SK-N-SH (cell line): Measurements from ENCODE around the gene SLN. TPM values are rescaled to one million over a fixed set of nuclear protein-coding genes. Genes with fewer than 3 reads are reported as not detected.

Source experiments
- CTCF ChIA-PET: fragments of 300-600, 350-600 bp; formaldehyde crosslinking; extraction: SDS; loops from one replicate; lab custom pipeline; 2021; lab: Yijun Ruan, JAX
- POLR2A ChIA-PET: fragments of 350-600 bp; sonication (Branson Sonifier 250); formaldehyde crosslinking; extraction: SDS; loops from one replicate; lab custom pipeline; 2020; ENCODE audit warnings: antibody characterized with exemption, inconsistent platforms; lab: Yijun Ruan, JAX
- DNase-seq: peaks from one replicate; pipeline ENCODE4 v3.0.0; 2012
- H2AFZ ChIP-seq: fragments of 200-600 bp; sonication (generic); 2 replicates; pipeline ENCODE4 v1.8.1; 2016; ENCODE audit warnings: antibody characterized with exemption, mild to moderate bottlenecking, low read depth
- H3F3A ChIP-seq: fragments of 200-600 bp; sonication (generic); replicated peaks from 2 replicates; pipeline ENCODE3; 2016; ENCODE audit warnings: antibody characterized with exemption, mild to moderate bottlenecking; ENCODE audit not compliant: insufficient read depth
- H3K27ac ChIP-seq, 2 experiments: fragments of 200-500 bp in 1 of 2; fragments of 200-600 bp in 1 of 2; sonication (Bioruptor generic) in 1 of 2; sonication (generic), shearing (Covaris generic) in 1 of 2; 2 replicates each; pipeline versions ENCODE4 v1.5.1 to v1.6.1; 2014 to 2016; ENCODE audit warnings: low read depth in 2 of 2, inconsistent platforms in 1 of 2, low read length in 1 of 2, mild to moderate bottlenecking in 1 of 2, mixed read lengths in 1 of 2
- H3K27me3 ChIP-seq: fragments of 200-600 bp; sonication (generic), shearing (Covaris generic); 2 replicates; pipeline ENCODE4 v1.6.1; 2016; ENCODE audit warnings: mixed run types; ENCODE audit not compliant: insufficient read depth
- H3K36me3 ChIP-seq, 2 experiments: fragments of 200-500 bp in 1 of 2; fragments of 200-600 bp in 1 of 2; sonication (Bioruptor generic) in 1 of 2; sonication (generic) in 1 of 2; replicated peaks in 1 of 2; 2 replicates each; pipeline versions ENCODE3 to v1.5.1; 2014 to 2016; ENCODE audit warnings: low read length in 1 of 2, mild to moderate bottlenecking in 1 of 2; ENCODE audit not compliant: insufficient read depth in 2 of 2, control insufficient read depth in 1 of 2
- H3K4me1 ChIP-seq, 2 experiments: fragments of 200-500 bp in 1 of 2; fragments of 200-600 bp in 1 of 2; sonication (Bioruptor generic) in 1 of 2; sonication (generic), shearing (Covaris generic) in 1 of 2; 2 replicates each; pipeline versions ENCODE4 v1.5.1 to v1.6.1; 2014 to 2016; ENCODE audit warnings: low read depth in 1 of 2, low read length in 1 of 2, mixed run types in 1 of 2; ENCODE audit not compliant: insufficient read depth in 2 of 2, control insufficient read depth in 1 of 2
- H3K4me2 ChIP-seq: fragments of 200-600 bp; sonication (generic), shearing (Covaris generic); 2 replicates; pipeline ENCODE4 v1.6.1; 2017; ENCODE audit warnings: mixed run types
- H3K4me3 ChIP-seq, 2 experiments: fragments of 200-500 bp in 1 of 2; fragments of 200-600 bp in 1 of 2; sonication (Bioruptor generic) in 1 of 2; sonication (generic), shearing (Covaris generic) in 1 of 2; 2 replicates each; pipeline versions ENCODE4 v1.5.1 to v1.8.1; 2014 to 2016; ENCODE audit warnings: low read depth in 2 of 2, inconsistent platforms in 1 of 2, low read length in 1 of 2, mild to moderate bottlenecking in 1 of 2, mixed read lengths in 1 of 2, moderate library complexity in 1 of 2
- H3K79me2 ChIP-seq: fragments of 200-600 bp; sonication (generic); 2 replicates; pipeline ENCODE4 v1.8.1; 2017; ENCODE audit warnings: mild to moderate bottlenecking; ENCODE audit not compliant: insufficient read depth
- H3K9ac ChIP-seq: fragments of 200-600 bp; sonication (generic); 2 replicates; pipeline ENCODE4 v1.6.1; 2017; ENCODE audit warnings: mixed run types
- H3K9me2 ChIP-seq: fragments of 200-600 bp; sonication (generic); 2 replicates; pipeline ENCODE4 v1.6.1; 2017; ENCODE audit warnings: mixed run types
- H3K9me3 ChIP-seq: fragments of 200-600 bp; sonication (generic); 2 replicates; pipeline ENCODE4 v1.6.1; 2017; ENCODE audit warnings: mixed run types, mild to moderate bottlenecking, moderate library complexity
- H4K20me1 ChIP-seq: fragments of 200-600 bp; sonication (generic); 2 replicates; pipeline ENCODE4 v1.6.1; 2017; ENCODE audit warnings: mild to moderate bottlenecking, mixed run types; ENCODE audit not compliant: insufficient read depth
- CHD2 ChIP-seq: fragments of 150-350 bp; IDR thresholded peaks from 2 replicates; pipeline ENCODE4 v1.6.1; 2018; ENCODE audit warnings: low read length; ENCODE audit not compliant: partially characterized antibody
- CTCF ChIP-seq: fragments of 200-600 bp; sonication (generic); IDR thresholded peaks from 2 replicates; pipeline ENCODE4 v1.6.1; 2017; ENCODE audit warnings: antibody characterized with exemption, mild to moderate bottlenecking, moderate library complexity
- ELF1 ChIP-seq: IDR thresholded peaks from 2 replicates; pipeline ENCODE4 v1.4.0; 2012
- FOSL2 ChIP-seq: IDR thresholded peaks from 2 replicates; pipeline ENCODE4 v1.4.0; 2012; ENCODE audit warnings: low read depth, mild to moderate bottlenecking, moderate library complexity, borderline replicate concordance
- GABPA ChIP-seq: IDR thresholded peaks from 2 replicates; pipeline ENCODE4 v1.4.0; 2012; ENCODE audit warnings: low read depth, mild to moderate bottlenecking
- GATA2 ChIP-seq: sonication (generic); formaldehyde crosslinking; IDR thresholded peaks from 2 replicates; pipeline ENCODE4 v1.5.0; 2020; ENCODE audit warnings: mild to moderate bottlenecking, missing genetic modification reagents
- JUND ChIP-seq: IDR thresholded peaks from 2 replicates; pipeline ENCODE4 v1.4.0; 2012
- NRF1 ChIP-seq: IDR thresholded peaks from 2 replicates; pipeline ENCODE4 v1.6.1; 2012; ENCODE audit warnings: low read depth, mild to moderate bottlenecking, low read length
- POLR2AphosphoS5 ChIP-seq: IDR thresholded peaks from 2 replicates; pipeline ENCODE4 v1.6.1; 2012; ENCODE audit warnings: low read depth, low read length
- RAD21 ChIP-seq: IDR thresholded peaks from 2 replicates; pipeline ENCODE4 v1.6.1; 2012; ENCODE audit warnings: mild to moderate bottlenecking, low read length
- RCOR1 ChIP-seq: fragments of 150-350 bp; IDR thresholded peaks from 2 replicates; pipeline ENCODE4 v1.6.1; 2017; ENCODE audit warnings: antibody characterized with exemption, low read length
- RFX5 ChIP-seq: IDR thresholded peaks from 2 replicates; pipeline ENCODE4 v1.6.1; 2012; ENCODE audit warnings: mild to moderate bottlenecking, improper control_type of control experiment, low read length
- SMC3 ChIP-seq: IDR thresholded peaks from 2 replicates; pipeline ENCODE4 v1.6.1; 2012; ENCODE audit warnings: low read depth, low read length, improper control_type of control experiment
- TCF12 ChIP-seq: IDR thresholded peaks from 2 replicates; pipeline ENCODE4 v1.4.0; 2012
- WGBS: methylation state at CpG from one replicate; pipeline ENCODE4 v1.1.6; 2017; ENCODE audit warnings: low lambda C conversion rate; 5-methylcytosine and 5-hydroxymethylcytosine counted together
- polyA plus RNA-seq, 3 experiments: library from polyadenylated mRNA; depleted of rRNA; stranded (reverse); fragments of >200 nt; gene quantifications; 2 replicates each; pipeline ENCODE4 v1.2.3, GENCODE V29; 2012
- TF ChIP-seq, protein P1 (sequence below): IDR thresholded peaks from 2 replicates; pipeline ENCODE4 v1.4.0; 2012; ENCODE audit warnings: low read depth, borderline replicate concordance
- TF ChIP-seq, protein P2 (sequence below): IDR thresholded peaks from 2 replicates; pipeline ENCODE4 v1.4.0; 2012; ENCODE audit warnings: low read depth

SLN gene
- polyA plus RNA-seq, 1 of the 3 experiments (the other 2 are of a cell fraction), result not detected

DNA sequence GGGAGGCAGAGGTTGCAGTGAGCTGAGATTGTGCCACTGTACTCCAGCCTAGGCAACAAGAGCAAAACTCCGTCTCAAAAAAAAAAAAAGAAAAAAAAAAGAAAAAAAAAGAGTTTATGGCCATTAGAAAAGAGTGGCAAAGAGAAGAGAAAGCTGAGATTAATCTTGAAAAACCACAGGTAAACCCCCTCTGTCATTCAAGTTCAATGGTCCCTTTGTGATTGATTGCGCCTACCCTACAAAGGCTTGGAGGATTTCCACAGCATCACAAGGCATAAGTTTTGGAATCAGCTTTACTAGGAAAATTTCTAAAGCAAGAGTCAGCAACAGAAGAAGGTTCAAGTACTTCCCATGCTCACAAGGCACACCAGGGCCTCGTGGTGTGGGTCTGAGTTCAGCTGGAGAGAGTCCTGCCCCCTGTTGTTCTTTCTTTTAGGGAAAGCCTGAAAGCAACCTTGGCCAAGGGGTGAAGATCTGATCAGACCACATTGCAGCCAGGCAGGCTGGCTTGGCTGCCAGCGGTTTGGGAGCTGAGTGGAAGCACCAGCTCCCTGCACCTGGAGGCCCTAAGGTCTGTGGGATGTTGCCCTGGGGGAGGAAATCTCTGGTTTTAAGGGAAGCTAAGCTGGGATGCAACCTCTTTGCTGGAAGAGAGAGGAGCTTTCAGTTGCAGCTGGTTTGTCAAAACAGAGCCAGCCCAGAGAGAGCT is 41.8 kb downstream of the SLN start:
- Histone ChIP-seq H3K27me3 (peaks cover 36% of the 10 kb centered on the region; the same call in 1 of the 2 replicates), H3K27ac (no peak overlapping the region), H3F3A (no peaks in the 10 kb centered on the region), H3K9me2 (no peaks in the 10 kb centered on the region), H3K9ac (no peak overlapping the region), H3K4me3 (no peak overlapping the region), H3K36me3 (no peaks in the 10 kb centered on the region), H4K20me1 (no peaks in the 10 kb centered on the region), H2AFZ (no peak overlapping the region), H3K79me2 (no peaks in the 10 kb centered on the region), H3K4me1 (no peaks in the 10 kb centered on the region; a peak in 1 of 4 replicates), H3K9me3 (no peaks in the 10 kb centered on the region), H3K4me2 (no peak overlapping the region)
- WGBS, result 43% methylated on average over 4 of the region's 4 CpGs
- TF ChIP-seq GABPA (no peak), SMC3 (no peak), TCF12 (no peak), JUND (no peak), GATA2 (CRISPR knock-in tag) (no peak)
- TF ChIP-seq, protein P1, sequence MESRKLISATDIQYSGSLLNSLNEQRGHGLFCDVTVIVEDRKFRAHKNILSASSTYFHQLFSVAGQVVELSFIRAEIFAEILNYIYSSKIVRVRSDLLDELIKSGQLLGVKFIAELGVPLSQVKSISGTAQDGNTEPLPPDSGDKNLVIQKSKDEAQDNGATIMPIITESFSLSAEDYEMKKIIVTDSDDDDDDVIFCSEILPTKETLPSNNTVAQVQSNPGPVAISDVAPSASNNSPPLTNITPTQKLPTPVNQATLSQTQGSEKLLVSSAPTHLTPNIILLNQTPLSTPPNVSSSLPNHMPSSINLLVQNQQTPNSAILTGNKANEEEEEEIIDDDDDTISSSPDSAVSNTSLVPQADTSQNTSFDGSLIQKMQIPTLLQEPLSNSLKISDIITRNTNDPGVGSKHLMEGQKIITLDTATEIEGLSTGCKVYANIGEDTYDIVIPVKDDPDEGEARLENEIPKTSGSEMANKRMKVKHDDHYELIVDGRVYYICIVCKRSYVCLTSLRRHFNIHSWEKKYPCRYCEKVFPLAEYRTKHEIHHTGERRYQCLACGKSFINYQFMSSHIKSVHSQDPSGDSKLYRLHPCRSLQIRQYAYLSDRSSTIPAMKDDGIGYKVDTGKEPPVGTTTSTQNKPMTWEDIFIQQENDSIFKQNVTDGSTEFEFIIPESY, result no peak
- DNase-seq, result no peak
- CTCF ChIA-PET, result interaction anchor here (0.8 to 1.9 kb wide), 9 partner anchors 12 to 121 kb away, joined by 3 to 5 read pairs (median 3); no protein-coding TSS in a partner anchor
- POLR2A ChIA-PET, result no interaction called here

GRCh38 chr11:107669191-107669740 is 42.6 kb downstream of the SLN start:
- ChIA-PET POLR2A (no interaction called here), CTCF (interaction anchor here (0.7 to 1.3 kb wide), 4 partner anchors 9 to 112 kb away, joined by 3 read pairs; no protein-coding TSS in a partner anchor)
- WGBS, result 57% methylated on average over 10 of the region's 11 CpGs
- TF ChIP-seq NRF1 (no peak), CTCF (no peak), RFX5 (no peak), RCOR1 (no peak), POLR2AphosphoS5 (no peak), RAD21 (no peak), FOSL2 (no peak), ELF1 (no peak), GABPA (no peak), CHD2 (no peak)
- TF ChIP-seq, protein P2, sequence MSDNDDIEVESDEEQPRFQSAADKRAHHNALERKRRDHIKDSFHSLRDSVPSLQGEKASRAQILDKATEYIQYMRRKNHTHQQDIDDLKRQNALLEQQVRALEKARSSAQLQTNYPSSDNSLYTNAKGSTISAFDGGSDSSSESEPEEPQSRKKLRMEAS, result no peak
- TF ChIP-seq, protein P1, result no peak
- Histone ChIP-seq H3K4me2 (no peak overlapping the region), H3K9me2 (no peaks in the 10 kb centered on the region), H3K27me3 (peaks cover 43% of the 10 kb centered on the region; the same call in 1 of the 2 replicates), H3K27ac (no peak overlapping the region), H3K4me1 (no peaks in the 10 kb centered on the region; a peak in 1 of 4 replicates), H3K9ac (no peak overlapping the region), H3K9me3 (no peaks in the 10 kb centered on the region), H3K36me3 (no peaks in the 10 kb centered on the region), H3K4me3 (no peak overlapping the region), H4K20me1 (no peaks in the 10 kb centered on the region), H2AFZ (no peak overlapping the region), H3F3A (no peaks in the 10 kb centered on the region), H3K79me2 (no peaks in the 10 kb centered on the region)
- DNase-seq, result no peak
